GM18520 (cell line): ENCODE results near the gene ZNF709.
A peak's percentile ranks its signal among the peaks of the same experiment; 100 is the strongest.
"Not testable (repeated sequence)": the region's sequence is repeated elsewhere in the genome, so short reads cannot be mapped to it uniquely, and the experiment has no call there.

Source experiments
- ATAC-seq: cut with Tn5 transposase; IDR thresholded peaks from one replicate; pipeline ENCODE4 v1.9.1; 2021; ENCODE audit not compliant: unreplicated experiment

The ZNF709 gene

DNA sequence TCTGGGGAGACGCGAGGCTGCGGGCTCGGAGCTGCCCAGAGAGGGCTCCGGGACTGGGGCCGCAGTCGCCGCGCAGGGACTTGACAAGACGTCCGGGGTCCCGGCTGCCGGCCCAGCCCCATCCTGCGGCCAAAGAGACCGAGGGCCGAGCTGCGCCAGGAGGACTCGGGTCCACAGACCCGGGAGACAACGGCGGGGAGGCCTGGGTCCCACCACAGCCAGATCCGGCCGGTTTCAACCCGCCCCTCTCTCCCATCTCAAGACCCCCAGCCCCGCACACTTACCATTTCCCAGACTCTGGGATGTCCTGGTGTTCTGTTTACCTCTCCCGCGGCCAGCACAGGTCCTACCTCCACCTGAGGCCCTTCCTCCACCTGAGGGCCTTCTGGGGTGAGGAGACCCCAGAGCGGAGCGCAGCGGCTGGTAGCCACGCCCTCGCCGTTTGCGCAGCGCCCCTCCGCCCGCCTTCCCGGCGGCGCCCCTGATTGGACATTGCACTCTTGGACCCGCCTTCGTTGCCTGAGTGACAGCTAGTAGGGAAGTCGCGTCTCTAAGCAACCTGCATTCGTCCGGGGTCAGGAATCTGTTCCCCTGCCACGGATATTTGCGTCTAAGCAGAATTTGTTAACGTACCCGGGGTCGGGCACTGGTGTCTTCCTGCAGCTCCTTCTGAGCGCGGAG, at the start of gene ZNF709:
Gene ZNF709, minus strand, starts transcription at position 446 of the 681 bp plus-strand sequence. Its CDS starts 159 bp downstream, at position 287.
- ATAC-seq, result peak; percentile 91

DNA sequence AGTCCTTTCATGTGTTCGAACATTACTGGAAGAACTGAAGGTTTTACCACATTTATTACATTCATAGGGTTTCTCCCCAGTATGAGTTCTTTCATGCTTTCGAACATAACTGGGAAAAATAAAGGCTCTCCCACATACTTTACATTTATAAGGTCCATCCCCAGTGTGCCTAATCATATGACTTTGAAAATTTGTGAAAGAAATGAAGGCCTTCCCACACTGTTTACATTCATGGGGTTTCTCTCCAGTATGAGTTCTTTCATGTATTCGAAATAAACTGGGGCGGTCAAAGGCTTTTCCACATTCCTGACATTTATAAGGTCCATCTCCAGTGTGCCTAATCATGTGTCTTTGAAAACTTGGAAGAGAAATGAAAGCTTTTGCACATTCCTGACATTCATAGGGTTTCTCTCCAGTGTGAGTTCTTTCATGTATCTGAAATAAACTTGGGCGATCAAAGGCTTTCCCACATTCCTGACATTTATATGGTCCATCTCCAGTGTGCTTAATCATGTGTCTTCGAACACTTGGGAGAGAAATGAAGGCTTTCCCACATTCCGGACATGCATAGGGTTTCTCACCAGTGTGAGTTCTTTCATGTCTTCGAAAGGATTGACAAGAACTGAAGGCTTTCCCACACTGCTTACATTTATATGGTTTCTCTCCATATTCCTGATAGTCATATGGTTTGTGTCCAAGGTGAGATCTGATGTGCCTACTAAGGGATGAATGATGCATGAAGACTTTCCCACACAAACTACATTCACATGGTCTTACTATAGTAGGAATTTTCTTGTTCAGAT, 42.6 kb upstream of the ZNF709 start:
- no peak for ATAC-seq

DNA sequence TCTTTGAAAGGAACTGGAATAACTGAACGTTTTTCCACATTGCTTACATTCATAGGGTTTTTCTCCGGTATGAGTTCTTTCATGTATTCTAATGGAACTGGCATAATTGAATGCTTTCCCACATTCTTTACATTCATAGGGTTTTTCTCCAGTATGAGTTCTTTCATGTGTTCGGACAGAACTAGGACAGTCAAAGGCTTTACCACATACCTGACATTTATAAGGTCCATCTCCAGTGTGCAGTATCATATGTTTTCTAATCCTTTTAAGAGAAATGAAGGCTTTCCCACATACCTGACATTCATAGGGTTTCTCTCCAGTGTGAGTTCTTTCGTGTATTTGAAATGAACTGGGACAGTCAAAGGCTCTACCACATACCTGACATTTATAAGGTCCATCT, 41.9 kb upstream of the ZNF709 start:
- no peak for ATAC-seq

DNA sequence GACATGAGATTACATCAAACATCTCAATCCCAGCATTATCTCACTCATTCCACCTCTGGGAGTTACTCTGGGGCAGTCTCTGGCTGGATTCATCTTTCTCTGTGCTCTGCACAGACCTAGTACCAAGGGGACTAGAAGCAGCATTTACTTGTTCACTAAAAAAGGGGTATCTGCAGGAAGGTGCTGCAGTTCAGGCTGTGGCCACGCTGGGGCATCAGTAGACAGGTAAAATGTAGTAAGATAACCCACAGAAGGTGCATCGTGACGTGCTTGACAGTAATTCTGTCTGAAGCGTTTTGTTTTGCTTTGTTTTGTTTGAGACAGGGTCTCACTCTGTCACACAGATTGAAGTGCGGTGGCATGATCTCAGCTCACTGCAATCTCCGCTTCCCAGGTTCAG, 37.4 kb upstream of the ZNF709 start:
- no peak for ATAC-seq

DNA sequence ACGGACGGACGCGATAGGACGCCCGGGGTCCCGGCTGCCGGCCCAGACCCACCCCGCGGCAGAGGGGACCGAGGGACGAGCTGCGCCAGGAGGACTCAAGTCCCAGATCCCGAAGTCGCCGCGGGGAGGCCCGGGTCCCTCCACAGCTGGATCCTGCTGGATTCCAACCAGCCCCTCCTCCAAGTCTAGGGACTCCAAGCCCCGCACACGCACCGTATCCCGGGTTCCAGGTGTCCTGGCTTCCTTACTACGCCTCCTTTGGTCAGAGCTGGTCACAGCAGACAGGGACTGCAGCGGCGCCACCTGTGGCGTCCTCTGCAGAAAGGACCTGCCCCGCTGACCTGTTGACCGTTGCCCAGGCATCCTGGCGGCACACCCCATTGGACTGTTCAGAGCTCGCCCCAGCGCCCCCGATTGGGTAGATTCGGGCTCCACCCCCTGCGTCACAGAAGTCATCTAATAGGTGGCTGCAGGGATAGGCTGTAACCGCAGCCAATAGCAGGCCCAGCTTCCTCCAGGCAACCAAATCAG, 29.0 kb upstream of the ZNF709 start:
- no peak for ATAC-seq

DNA sequence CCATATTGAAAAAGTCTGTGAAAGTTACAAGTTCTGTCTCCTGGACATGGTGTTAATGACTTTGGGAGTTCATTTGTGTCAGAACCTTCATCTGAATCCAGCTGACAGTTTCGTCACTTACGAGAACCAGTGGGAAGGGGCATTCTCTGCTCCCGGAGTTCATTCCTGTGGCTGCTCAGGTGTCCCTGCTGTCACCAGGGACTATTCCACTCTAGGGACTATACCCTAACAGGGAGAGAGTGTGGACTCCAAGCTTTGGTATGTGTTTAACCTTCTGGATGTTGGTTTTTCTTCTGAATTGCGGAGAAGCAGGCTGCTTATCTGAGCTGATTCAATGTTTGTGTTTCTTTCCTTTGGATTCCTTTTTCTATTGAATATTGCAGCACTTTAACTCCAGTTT, 12.4 kb upstream of the ZNF709 start:
- ATAC-seq, result no peak

DNA sequence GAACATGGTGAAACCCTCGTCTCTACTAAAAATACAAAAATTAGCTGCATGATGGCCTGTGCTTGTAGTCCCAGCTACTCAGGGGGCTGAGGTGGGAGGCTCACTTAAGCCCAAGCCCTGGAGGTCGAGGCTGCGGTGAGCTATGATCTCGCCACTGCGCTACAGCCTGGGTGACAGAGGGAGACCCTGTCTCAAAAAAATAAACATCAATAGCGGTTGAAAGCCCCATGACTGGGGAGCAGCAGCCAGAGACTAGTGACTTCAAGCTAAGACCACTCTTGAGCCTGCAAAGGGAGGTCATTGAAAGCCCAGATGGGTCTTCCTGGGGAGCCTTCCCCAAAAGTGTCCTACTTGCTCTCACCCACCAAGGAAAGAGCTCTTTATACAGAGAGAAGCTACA, 11.9 kb upstream of the ZNF709 start:
- no peak for ATAC-seq

DNA sequence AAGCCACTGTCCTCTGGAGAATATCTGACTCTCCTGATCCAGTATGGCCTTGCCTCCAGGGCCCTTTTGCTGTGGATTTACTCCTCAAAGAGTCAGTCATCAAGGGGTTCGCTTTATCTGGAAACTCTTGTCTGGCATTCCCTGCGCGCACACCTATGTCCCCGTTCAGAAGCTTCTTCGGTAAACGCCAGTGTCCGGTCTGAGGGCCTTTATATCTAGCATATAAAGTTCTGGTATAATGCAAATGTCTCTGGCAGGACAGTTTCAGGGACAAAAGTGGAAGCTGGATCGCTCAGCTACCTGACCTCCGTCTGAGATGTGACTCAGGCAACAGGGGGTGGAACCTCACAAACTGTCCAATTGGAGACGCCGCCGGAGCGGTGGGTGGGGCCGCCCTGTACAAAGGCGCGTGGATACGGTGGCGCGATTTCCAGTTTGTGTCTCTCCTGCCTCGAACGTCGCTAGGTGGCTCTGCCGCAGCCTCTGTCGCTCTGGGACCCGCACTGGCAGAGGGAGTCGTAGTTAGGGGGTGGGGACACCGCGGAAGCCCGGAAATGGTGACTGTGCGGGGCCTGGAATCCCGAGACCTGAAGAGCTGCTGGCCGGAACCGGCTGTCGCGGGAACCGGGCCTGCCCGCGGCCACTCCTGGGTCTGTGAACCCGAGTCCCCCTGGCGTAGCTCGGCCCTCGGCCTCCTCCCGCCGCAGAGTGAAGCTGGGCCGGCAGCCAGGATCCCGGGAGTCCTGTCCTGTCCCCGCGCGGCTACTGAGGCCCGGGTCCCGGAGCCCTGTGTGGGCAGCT, 10.6 kb upstream of the ZNF709 start:
- ATAC-seq, result no peak

DNA sequence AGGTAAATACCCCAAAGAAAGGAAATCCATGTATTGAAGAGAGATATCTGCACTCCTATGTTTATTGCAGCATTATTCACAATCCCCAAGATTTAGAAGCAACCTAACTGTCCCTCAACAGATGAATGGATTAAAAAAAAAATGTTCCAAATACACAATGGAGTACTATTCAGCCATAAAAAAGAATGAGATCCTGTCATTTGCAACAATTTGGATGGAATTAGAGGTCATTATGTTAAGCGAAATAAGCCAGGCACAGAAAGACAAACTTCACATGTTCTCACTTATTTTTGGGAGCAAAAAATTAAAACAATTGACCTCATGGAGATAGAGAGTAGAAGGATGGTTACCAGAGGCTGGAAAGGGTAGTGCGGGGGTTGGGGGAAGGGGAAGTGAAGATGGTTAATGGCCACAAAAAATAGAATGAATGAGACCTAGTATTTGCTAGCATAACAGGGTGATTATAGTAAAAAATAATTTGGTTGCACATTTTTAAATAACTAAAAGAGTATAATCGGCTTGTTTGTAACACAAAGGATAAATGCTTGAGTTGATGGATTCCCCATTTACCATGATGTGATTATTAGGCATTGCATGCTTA, 9.7 kb upstream of the ZNF709 start:
- no peak for ATAC-seq

DNA sequence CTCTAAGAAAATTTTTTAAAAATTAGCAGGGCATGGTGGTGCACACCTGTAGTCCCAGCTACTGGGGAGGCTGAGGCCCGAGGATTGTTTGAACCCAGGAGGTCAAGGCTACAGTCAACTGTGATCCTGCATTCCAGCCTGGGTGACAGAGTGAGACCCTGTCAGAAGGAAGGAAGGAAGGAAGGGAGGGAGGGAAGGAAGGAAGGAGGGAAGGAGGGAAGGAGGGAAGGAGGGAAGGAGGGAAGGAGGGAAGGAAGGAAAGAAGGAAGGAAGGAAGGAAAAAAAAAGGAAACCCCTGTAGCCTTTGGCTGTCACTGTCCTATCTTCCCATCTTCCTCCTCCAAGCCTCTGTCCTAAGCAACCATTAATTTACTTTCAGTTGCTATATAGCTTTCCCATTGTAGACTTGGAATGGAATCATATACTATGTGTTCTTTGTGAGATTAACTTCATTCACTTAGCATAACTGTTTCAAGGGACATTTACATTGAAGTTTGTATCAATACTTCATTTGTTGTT, 1.7 kb upstream of the ZNF709 start:
- ATAC-seq, result not testable (repeated sequence)

DNA sequence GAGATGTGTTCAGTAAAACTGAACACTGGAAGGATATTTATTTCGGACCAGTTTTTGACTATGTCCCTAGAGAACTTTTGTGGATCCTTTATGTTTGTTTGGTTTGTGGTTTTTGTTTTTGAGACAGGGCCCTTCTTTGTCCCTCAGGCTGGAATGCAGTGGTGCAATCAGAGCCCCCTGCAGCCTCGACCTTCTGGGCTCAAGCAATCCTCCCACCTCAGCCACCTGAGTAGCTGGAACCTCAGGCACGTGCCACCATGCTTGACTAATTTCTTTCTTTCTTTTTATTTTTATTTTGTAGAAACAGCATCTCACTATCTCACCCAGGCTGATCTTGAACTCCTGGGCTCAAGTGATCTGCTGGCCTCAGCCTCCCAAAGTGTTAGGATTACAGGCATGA, 955 bp upstream of the ZNF709 start:
- no peak for ATAC-seq

DNA sequence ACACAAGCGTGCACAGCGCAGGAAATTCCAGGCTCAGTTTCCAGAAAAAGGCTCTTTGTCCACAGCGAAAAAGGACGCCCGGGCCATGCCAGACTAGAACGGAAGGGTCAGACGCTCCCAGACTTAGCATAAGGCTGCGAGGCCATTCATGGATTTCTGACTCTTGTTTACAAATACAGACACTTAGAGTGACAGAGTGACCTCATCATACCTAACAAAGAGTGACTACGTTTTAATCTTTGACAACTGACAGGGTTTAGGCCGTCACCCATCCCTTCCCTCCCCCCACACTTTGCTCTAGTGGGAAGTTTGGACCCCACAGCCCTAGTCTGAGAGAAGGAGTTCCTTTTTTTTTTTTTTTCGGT, 418 bp upstream of the ZNF709 start:
- no peak for ATAC-seq

DNA sequence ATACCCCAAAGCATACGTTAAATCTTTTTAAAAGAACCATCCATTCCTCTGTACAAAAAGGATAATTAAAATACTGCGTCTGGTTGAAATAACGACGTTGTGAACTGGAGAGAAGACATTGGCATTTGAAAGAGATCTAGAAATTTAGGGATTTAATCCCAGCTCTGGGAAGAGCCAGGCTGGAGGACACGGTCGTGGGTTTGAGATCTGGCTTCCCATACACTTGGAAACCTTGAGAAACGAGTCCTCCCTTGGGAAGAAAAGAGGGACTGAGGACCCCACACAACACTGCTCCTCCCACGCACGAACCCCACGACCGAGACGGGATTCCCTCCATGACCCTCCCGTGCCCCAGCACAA, 625 bp downstream of the ZNF709 start:
- no peak for ATAC-seq

DNA sequence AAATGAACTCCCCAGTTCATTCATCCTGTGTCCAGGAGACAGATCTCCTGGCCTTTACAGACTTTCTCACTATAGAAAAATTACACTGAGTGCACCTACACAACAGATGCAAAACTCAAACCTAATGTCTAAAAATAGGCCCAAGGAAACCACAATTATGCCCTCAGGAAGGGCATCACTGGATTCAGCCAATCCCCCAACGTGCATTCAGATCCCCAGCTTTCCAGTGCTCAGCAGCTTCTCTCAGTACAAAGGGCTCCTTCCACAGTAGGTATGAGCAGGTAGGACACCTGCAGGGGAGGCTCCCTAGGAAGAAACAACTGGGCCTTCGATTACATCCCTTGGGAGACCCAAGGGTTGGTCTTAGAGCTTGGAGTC, 2.1 kb downstream of the ZNF709 start:
- no peak for ATAC-seq

DNA sequence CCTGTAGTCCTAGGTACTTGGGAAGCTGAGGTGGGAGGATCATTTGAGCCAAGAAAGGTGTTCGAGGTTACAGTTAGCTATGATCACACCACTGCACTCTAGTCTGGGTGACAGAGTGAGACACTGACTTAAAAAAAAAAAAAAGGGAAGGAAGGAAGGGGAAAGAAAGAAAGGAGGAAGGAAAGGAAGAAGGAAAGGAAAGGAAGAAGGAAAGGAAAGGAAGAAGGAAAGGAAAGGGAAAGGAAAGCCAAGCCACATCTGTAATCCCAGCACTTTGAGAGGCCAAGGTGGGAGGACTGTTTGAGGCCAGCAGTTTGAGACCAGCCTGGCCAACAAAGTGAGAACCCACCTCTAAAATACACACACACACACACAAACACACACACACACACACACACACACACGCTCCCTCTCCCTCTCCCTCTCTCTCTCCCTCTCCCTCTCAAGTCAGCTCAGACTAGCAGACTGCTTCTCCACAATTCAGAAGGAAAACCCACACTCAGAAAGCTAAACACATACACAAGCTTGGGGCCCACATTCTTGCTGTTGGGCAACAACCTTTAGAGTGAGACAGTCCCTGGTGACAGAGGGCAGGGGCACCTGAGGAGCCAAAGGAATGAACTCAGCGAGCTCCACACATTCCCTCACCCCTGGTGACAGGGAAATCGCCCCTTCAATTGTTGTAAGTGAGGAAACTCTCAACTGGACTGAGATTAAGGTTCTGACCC, 2.7 kb downstream of the ZNF709 start:
- ATAC-seq, result no peak

DNA sequence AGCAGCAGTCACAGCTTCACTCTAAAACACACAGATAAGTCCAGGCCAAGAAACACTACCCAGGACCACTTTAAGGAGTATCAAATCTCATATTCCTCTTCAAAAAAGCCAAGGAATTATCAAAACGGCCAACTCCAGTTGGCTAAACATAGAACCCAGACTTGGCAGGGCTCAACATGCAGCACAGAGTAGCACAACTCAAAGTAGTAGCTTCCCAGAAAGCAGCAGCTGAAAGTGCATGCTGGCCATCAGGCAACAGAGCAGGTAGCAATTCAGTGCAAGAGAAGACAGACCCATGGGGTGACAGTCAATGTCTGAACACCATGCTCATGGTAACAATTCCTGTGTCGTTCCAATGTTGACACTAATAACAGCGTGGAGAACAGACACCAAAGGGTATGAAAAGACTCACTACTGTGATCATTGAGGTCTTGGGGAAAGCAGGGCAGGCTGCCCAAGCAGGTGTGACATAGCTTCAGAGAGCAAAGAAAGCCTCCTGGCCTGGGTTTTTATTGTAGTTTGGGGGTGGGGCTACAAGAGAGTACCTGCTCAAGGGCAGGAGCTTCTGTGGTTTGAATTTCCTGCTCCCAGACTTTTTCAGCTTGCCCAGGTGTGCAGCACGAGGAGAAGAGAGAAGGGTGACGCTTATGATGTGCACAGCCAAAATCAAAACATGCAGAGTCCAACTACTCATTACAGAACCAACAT, 6.2 kb downstream of the ZNF709 start:
- ATAC-seq, result no peak

DNA sequence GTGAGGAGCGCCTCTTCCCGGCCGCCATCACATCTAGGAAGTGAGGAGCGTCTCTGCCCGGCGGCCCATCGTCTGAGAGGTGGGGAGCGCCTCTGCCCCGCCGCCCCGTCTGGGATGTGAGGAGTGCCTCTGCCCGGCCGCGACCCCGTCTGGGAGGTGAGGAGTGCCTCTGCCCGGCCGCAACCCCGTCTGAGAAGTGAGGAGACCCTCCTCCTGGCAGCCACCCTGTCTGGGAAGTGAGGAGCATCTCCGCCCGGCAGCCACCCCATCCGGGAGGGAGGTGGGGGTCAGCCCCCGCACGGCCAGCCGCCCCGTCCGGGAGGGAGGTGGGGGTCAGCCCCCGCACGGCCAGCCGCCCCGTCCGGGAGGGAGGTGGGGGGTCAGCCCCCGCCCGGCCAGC, 17.0 kb downstream of the ZNF709 start:
- ATAC-seq, result not testable (repeated sequence)

DNA sequence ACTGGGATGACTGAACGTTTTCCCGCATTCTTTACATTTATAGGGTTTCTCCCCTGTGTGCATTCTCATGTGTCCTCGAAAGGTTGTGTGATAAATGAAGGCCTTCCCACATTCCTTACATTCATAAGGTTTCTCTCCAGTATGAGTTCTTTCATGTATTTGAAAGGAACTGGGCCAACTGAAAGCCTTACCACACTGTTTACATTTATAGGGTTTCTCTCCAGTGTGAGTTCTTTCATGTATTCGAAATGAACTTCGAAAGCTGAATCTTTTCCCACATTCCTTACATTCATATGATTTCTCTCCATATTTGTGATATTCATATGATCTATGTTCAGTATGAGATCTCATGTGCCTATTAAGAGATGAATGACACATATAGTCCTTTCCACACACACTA, 19.4 kb downstream of the ZNF709 start:
- no peak for ATAC-seq

DNA sequence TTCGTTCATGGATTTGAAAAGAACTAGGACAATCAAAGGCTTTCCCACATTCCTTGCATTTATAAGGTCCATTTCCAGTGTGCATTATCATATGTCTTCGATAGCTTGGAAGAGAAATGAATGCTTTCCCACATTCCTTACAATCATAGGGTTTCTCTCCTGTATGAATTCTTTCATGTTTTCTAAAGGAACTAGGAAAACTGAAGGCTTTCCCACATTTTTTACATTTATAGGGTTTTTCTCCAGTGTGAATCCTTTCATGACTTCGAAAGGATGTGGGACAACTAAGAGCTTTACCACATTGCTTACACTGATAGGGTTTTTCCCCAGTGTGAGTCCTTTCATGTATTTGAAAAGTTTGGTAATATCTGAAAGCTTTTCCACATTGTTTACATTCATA, 19.8 kb downstream of the ZNF709 start:
- ATAC-seq, result no peak

DNA sequence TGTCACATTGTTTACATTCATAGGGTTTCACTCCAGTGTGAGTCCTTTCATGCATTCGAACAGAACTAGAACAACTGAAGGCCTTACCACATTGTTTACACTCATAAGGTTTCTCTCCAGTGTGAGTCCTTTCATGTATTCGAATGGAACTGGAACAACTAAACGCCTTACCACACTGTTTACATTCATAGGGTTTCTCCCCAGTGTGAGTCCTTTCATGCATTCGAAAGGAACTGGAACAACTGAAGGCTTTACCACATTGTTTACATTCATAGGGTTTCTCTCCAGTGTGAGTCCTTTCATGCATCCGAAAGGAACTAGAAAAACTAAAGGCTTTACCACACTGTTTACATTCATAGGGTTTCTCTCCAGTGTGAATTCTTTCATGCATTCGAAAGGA, 20.5 kb downstream of the ZNF709 start:
- ATAC-seq, result not testable (repeated sequence)
